HCT116 (cell line): ENCODE results near the gene BLTP3A. TPM values are rescaled to one million over a fixed set of nuclear protein-coding genes. Genes with fewer than 3 reads are reported as not detected.

Experiments used
- ATAC-seq: fragments of 200-7000 bp; cut with Tn5 transposase; 2 replicates; pipeline ENCODE4 v1.9.1; 2020; ENCODE audit warnings: mild to moderate bottlenecking, moderate library complexity
- BruUV-seq: library from RNA; stranded (reverse); fragments of 400-500 nt; replicated peaks from 2 replicates; lab custom pipeline; 2021; lab: Mats Ljungman, UMichigan
- CTCF ChIA-PET: fragments of 300-600 bp; sonication (Branson Sonifier 250); formaldehyde crosslinking; loops from one replicate; lab custom pipeline; 2021; ENCODE audit warnings: antibody characterized with exemption; lab: Charles Lee
- POLR2A ChIA-PET: fragments of 300-600, 350-600 bp; sonication (Branson Sonifier 250); formaldehyde crosslinking; loops from one replicate; lab custom pipeline; 2021; ENCODE audit warnings: antibody characterized with exemption; lab: Charles Lee
- RAD21 ChIA-PET, 2 experiments: fragments of 300-600 bp; sonication (Branson Sonifier 250); formaldehyde crosslinking; loops; one replicate each; lab custom pipeline; 2023; ENCODE audit warnings: low total read pairs in 2 of 2; ENCODE audit not compliant: uncharacterized antibody in 2 of 2, unreplicated experiment in 2 of 2, low non-redundant PET in 1 of 2; lab: Charles Lee
- DNase-seq: peaks from one replicate; pipeline ENCODE4 v3.0.0-alpha.2; 2010; ENCODE audit warnings: low read depth, low spot score
- H2AFZ ChIP-seq: fragments of 200-600 bp; shearing (Covaris generic), sonication (generic); 2 replicates; pipeline ENCODE4 v1.6.1; 2017; ENCODE audit warnings: low read depth, mixed run types, mixed read lengths, antibody characterized with exemption, low read length; ENCODE audit not compliant: poor library complexity, severe bottlenecking
- H3K27ac ChIP-seq: 2 replicates; pipeline ENCODE4 v1.5.1; 2012; ENCODE audit warnings: low read depth, low read length
- H3K27me3 ChIP-seq: fragments of 200-600 bp; sonication (generic); 2 replicates; pipeline ENCODE4 v1.6.1; 2016; ENCODE audit warnings: mixed run types, low read length, mixed read lengths; ENCODE audit not compliant: insufficient read depth
- H3K36me3 ChIP-seq, 2 experiments: fragments of 200-500 bp in 1 of 2; fragments of 200-600 bp in 1 of 2; sonication (Bioruptor generic) in 1 of 2; sonication (generic) in 1 of 2; 2 replicates each; pipeline versions ENCODE4 v1.5.1 to v1.6.1; 2014 to 2016; ENCODE audit warnings: low read length in 2 of 2, inconsistent platforms in 1 of 2, mixed read lengths in 1 of 2, mixed run types in 1 of 2; ENCODE audit not compliant: insufficient read depth in 2 of 2, control insufficient read depth in 1 of 2
- H3K4me1 ChIP-seq, 2 experiments: fragments of 200-600 bp in 1 of 2; sonication (generic) in 1 of 2; 2 replicates each; pipeline versions ENCODE4 v1.5.1 to v1.6.1; 2012 to 2017; ENCODE audit warnings: low read length in 2 of 2, inconsistent platforms in 1 of 2, mild to moderate bottlenecking in 1 of 2, mixed read lengths in 1 of 2, mixed run types in 1 of 2, moderate library complexity in 1 of 2; ENCODE audit not compliant: insufficient read depth in 2 of 2, control insufficient read depth in 1 of 2
- H3K4me2 ChIP-seq: fragments of 200-600 bp; sonication (generic); 2 replicates; pipeline ENCODE4 v1.6.1; 2017; ENCODE audit warnings: mixed run types, low read length, mixed read lengths
- H3K4me3 ChIP-seq, 2 experiments: fragments of 200-600 bp in 1 of 2; sonication (generic) in 1 of 2; replicated peaks in 1 of 2; 2 replicates each; pipeline ENCODE4 v1.5.1; 2011 to 2016; ENCODE audit warnings: low read length in 2 of 2, control low read depth in 1 of 2, low read depth in 1 of 2, mild to moderate bottlenecking in 1 of 2, mixed read lengths in 1 of 2, mixed run types in 1 of 2
- H3K79me2 ChIP-seq: fragments of 200-600 bp; sonication (generic); 2 replicates; pipeline ENCODE4 v1.6.1; 2017; ENCODE audit warnings: mild to moderate bottlenecking, mixed run types, low read length, moderate library complexity, mixed read lengths; ENCODE audit not compliant: insufficient read depth
- H3K9ac ChIP-seq: fragments of 200-600 bp; sonication (generic); 2 replicates; pipeline ENCODE4 v1.6.1; 2016; ENCODE audit warnings: low read length, mixed read lengths
- H3K9me2 ChIP-seq: fragments of 200-600 bp; sonication (generic), shearing (Covaris generic); 2 replicates; pipeline ENCODE4 v1.6.1; 2017; ENCODE audit warnings: mixed run types, mild to moderate bottlenecking, moderate library complexity; ENCODE audit not compliant: insufficient read depth
- H3K9me3 ChIP-seq, 2 experiments: fragments of 200-500 bp in 1 of 2; fragments of 200-600 bp in 1 of 2; sonication (Bioruptor generic) in 1 of 2; sonication (generic) in 1 of 2; 2 replicates each; pipeline ENCODE4 v1.6.1; 2014 to 2017; ENCODE audit warnings: low read length in 2 of 2, mixed read lengths in 2 of 2, inconsistent platforms in 1 of 2, low read depth in 1 of 2, mild to moderate bottlenecking in 1 of 2, mixed run types in 1 of 2, moderate library complexity in 1 of 2; ENCODE audit not compliant: control insufficient read depth in 1 of 2, insufficient read depth in 1 of 2
- H4K20me1 ChIP-seq: fragments of 200-600 bp; sonication (generic), shearing (Covaris generic); 2 replicates; pipeline ENCODE4 v1.6.1; 2017; ENCODE audit warnings: mixed run types, mild to moderate bottlenecking, moderate library complexity; ENCODE audit not compliant: insufficient read depth
- CBX3 ChIP-seq: IDR thresholded peaks from 2 replicates; pipeline ENCODE4 v1.6.1; 2012; ENCODE audit warnings: low read depth
- CEBPB ChIP-seq: IDR thresholded peaks from 2 replicates; pipeline ENCODE4 v1.6.1; 2012; ENCODE audit warnings: low read depth
- EGR1 ChIP-seq: IDR thresholded peaks from 2 replicates; pipeline ENCODE4 v1.6.1; 2012; ENCODE audit warnings: low read depth
- ELF1 ChIP-seq: IDR thresholded peaks from 2 replicates; pipeline ENCODE4 v1.6.1; 2012; ENCODE audit warnings: low read depth, borderline replicate concordance
- EZH2phosphoT487 ChIP-seq: fragments of 200-600 bp; IDR thresholded peaks from 2 replicates; pipeline ENCODE4 v1.6.1; 2018; ENCODE audit warnings: antibody characterized with exemption, borderline replicate concordance
- JUND ChIP-seq: IDR thresholded peaks from 2 replicates; pipeline ENCODE4 v1.6.1; 2012
- POLR2AphosphoS5 ChIP-seq: IDR thresholded peaks from 2 replicates; pipeline ENCODE4 v1.6.1; 2011; ENCODE audit warnings: mild to moderate bottlenecking, low read depth, low read length, moderate library complexity
- RAD21 ChIP-seq: IDR thresholded peaks from 2 replicates; pipeline ENCODE4 v1.6.1; 2012; ENCODE audit warnings: low read depth, mild to moderate bottlenecking
- SIN3A ChIP-seq: IDR thresholded peaks from 2 replicates; pipeline ENCODE4 v1.6.1; 2012; ENCODE audit warnings: low read depth
- SP1 ChIP-seq: IDR thresholded peaks from 2 replicates; pipeline ENCODE4 v1.6.1; 2012; ENCODE audit warnings: low read depth
- TCF7L2 ChIP-seq: IDR thresholded peaks from 2 replicates; pipeline ENCODE4 v1.7.0; 2011; ENCODE audit warnings: borderline replicate concordance, inconsistent platforms; ENCODE audit not compliant: insufficient read depth, insufficient read length; ENCODE audit errors: extremely low read depth
- ZFX ChIP-seq: fragments of 450-650 bp; IDR thresholded peaks from 2 replicates; pipeline ENCODE4 v1.6.1; 2017
- intact Hi-C: fragments of 100-400 bp; cut with micrococcal nuclease; formaldehyde crosslinking; loops from 2 replicates; pipeline ENCODE4 v1.10.0; 2022
- total RNA-seq: library from RNA; stranded (reverse); gene quantifications from one replicate; pipeline ENCODE4 v1.2.1, GENCODE V29; 2021; ENCODE audit not compliant: unreplicated experiment
- TF ChIP-seq, protein P1 (sequence below), 3 experiments: fragments of 200-600 bp in 1 of 3; sonication (generic) in 1 of 3; IDR thresholded peaks in 2 of 3; conservative IDR thresholded peaks in 1 of 3; 2 replicates each; pipeline ENCODE4 v1.5.1; 2012 to 2017; ENCODE audit warnings: low read depth in 2 of 3, low read length in 2 of 3, antibody characterized with exemption in 1 of 3, borderline replicate concordance in 1 of 3, control low read depth in 1 of 3, mild to moderate bottlenecking in 1 of 3, mixed read lengths in 1 of 3, mixed run types in 1 of 3, moderate library complexity in 1 of 3; ENCODE audit not compliant: insufficient read depth in 1 of 3

Gene BLTP3A
- total RNA-seq, 1 experiment from 2014 or later: 21.5 TPM

DNA sequence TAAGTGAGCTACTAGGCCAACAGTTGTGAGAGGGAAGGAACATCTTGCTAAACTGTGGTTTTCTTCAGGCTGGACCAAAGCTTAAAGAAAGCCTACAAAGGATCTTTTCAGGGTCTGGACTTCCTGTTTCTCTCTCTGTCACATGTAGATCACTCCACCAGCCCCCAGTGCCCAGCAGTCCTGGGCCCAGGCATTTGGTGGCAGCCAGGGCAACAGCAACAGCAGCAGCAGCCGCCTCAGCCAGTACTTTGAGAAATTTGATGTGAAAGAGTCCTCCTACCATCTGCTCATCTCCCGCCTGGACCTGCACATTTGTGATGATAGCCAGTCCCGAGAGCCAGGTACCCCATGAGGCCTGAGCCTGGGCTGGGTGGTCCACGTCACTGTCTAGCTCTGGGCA is 44.1 kb downstream of the BLTP3A start:
- H3K9me2 ChIP-seq: no peaks in the 10 kb centered on the region
- no peaks in the 10 kb centered on the region for H3K79me2 ChIP-seq
- ATAC-seq: no peak
- no TSS peak for BruUV-seq
- H4K20me1 ChIP-seq: no peaks in the 10 kb centered on the region
- POLR2A ChIA-PET: no interaction called here
- no peak overlapping the region for H3K9ac ChIP-seq
- RAD21 ChIA-PET: no interaction called here
- intact Hi-C loops: no loop called here
- H3K27me3 ChIP-seq: no peaks in the 10 kb centered on the region
- TF ChIP-seq SIN3A (no peak), RAD21 (no peak), JUND (no peak)
- TF ChIP-seq, all 23 proteins: peak for 0
- H3K27ac ChIP-seq: no peak overlapping the region
- no peaks in the 10 kb centered on the region for H3K9me3 ChIP-seq
- peaks cover 0 to 13% of the 10 kb centered on the region in 2 experiments; a peak in 1 of 4 replicates for H3K4me1 ChIP-seq
- H3K4me3 ChIP-seq: no peak overlapping the region
- no peak overlapping the region for H2AFZ ChIP-seq
- CTCF ChIA-PET: no interaction called here
- no peak for DNase-seq
- no peak overlapping the region for H3K4me2 ChIP-seq
- H3K36me3 ChIP-seq: peaks cover 4 to 23% of the 10 kb centered on the region in 2 experiments; a peak in 1 of 4 replicates

DNA sequence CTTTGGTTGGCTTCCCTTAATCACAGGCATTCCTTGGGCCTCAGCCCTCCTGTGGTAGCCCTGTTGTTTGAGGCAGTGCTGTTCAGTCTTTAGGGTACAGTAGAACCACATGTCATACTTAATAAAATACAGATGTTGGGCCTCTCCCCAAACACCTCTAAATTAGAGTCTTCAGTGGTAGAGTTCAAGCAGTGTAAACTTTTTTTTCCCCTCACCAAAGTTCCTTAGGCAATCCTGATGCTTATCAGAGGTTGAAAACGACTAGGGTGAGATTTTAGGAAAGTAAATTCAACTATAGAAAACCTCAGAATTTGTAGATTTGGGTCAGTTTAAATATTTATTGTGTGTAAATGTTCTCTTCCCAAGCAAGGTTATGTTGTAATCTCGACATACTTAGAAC is 44.6 kb downstream of the BLTP3A start:
- Histone ChIP-seq H4K20me1 (no peaks in the 10 kb centered on the region), H3K27ac (no peak overlapping the region), H3K9ac (no peak overlapping the region), H2AFZ (no peak overlapping the region), H3K9me2 (no peaks in the 10 kb centered on the region), H3K27me3 (no peaks in the 10 kb centered on the region), H3K79me2 (no peaks in the 10 kb centered on the region), H3K4me2 (no peak overlapping the region), H3K4me1 (peaks cover 0 to 13% of the 10 kb centered on the region in 2 experiments; a peak in 1 of 4 replicates), H3K36me3 (peaks cover 4 to 23% of the 10 kb centered on the region in 2 experiments; a peak in 1 of 4 replicates), H3K9me3 (no peaks in the 10 kb centered on the region), H3K4me3 (no peak overlapping the region)
- CTCF ChIA-PET: no interaction called here
- intact Hi-C loops: no loop called here
- TF ChIP-seq EZH2phosphoT487: no peak
- TF ChIP-seq, protein P1, sequence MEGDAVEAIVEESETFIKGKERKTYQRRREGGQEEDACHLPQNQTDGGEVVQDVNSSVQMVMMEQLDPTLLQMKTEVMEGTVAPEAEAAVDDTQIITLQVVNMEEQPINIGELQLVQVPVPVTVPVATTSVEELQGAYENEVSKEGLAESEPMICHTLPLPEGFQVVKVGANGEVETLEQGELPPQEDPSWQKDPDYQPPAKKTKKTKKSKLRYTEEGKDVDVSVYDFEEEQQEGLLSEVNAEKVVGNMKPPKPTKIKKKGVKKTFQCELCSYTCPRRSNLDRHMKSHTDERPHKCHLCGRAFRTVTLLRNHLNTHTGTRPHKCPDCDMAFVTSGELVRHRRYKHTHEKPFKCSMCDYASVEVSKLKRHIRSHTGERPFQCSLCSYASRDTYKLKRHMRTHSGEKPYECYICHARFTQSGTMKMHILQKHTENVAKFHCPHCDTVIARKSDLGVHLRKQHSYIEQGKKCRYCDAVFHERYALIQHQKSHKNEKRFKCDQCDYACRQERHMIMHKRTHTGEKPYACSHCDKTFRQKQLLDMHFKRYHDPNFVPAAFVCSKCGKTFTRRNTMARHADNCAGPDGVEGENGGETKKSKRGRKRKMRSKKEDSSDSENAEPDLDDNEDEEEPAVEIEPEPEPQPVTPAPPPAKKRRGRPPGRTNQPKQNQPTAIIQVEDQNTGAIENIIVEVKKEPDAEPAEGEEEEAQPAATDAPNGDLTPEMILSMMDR (IDR thresholded peaks at IDR 0.05 in 2 of 3, conservative IDR thresholded peaks at IDR 0.05 in 1 of 3; ENCODE audit: borderline replicate concordance in 1 of 3, insufficient read depth in 1 of 3, low read depth in 2 of 3, low read length in 2 of 3): no peak
- TF ChIP-seq POLR2AphosphoS5: no peak
- no peak for TF ChIP-seq ELF1
- TF ChIP-seq RAD21: no peak
- no peak for TF ChIP-seq EGR1
- no peak for TF ChIP-seq ZFX
- no peak for TF ChIP-seq CBX3
- TF ChIP-seq SP1: no peak
- no peak for TF ChIP-seq CEBPB
- TF ChIP-seq TCF7L2: no peak
- DNase-seq: no peak
- ATAC-seq: no peak
- POLR2A ChIA-PET: no interaction called here
- no TSS peak for BruUV-seq
- RAD21 ChIA-PET: no interaction called here
